Measurements from ENCODE around the gene PTX4.

PTX4 gene

DNA sequence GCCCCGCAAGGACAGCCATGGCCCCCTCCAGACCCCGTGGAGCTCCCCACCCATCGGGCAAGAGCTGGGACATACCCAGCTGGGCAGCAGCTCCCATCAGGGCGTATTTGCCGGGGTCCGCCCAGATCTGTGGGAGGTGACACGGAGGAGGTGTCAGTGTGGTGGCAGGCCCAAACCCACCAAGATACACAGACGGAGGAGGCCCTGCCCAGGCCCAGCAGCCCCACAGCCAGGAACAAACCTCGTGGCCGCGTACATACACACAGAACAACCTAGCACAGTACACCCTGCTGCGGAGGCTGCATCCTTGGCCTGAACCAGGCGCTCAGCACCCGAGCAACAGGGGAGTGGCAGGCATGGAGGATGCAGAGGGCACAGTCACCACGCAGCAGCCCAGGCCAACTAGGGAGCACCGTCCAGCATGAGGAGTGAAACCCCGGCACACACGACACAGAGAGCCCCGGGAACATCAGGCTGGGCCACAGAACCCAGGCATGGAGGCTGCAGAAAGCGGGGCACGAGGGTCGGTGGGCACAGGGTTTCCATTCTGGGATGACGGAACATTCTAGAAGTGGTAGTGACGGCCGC is 39.4 kb downstream of the PTX4 start:
- Histone ChIP-seq H3K36me3 (ENCODE audit: control insufficient read depth in 1 of 2, insufficient read depth in 2 of 2, low read length in 2 of 2) (peaks cover 82 to 85% of the 10 kb centered on the region in 2 experiments), H2BK120ac (ENCODE audit: insufficient read depth, low read length, poor library complexity) (no peak overlapping the region), H3K4me1 (ENCODE audit: control insufficient read depth in 1 of 2, insufficient read depth in 2 of 2, low read length in 2 of 2) (no peaks in the 10 kb centered on the region), H3K4me3 (ENCODE audit: low read depth, low read length) (no peak overlapping the region), H3K79me2 (ENCODE audit: control insufficient read depth, insufficient read depth, low read length, poor library complexity) (no peaks in the 10 kb centered on the region), H3K18ac (ENCODE audit: low read length) (no peak overlapping the region), H4K12ac (ENCODE audit: low read depth, low read length) (no peak overlapping the region), H3K9ac (ENCODE audit: low read length) (no peak overlapping the region), H3K79me1 (ENCODE audit: low read length) (no peaks in the 10 kb centered on the region), H3K14ac (ENCODE audit: low read length) (no peak overlapping the region), H3K23ac (ENCODE audit: low read length) (no peak overlapping the region), H4K8ac (ENCODE audit: low read depth, low read length) (no peak overlapping the region), H3K9me3 (ENCODE audit: insufficient read depth, low read depth, low read length) (peaks cover 6% of the 10 kb centered on the region), H4K91ac (ENCODE audit: low read depth, low read length) (no peak overlapping the region), H2BK12ac (ENCODE audit: low read length) (no peak overlapping the region), H2BK5ac (ENCODE audit: low read depth, low read length, poor library complexity) (no peak overlapping the region), H3K27ac (ENCODE audit: low read depth, low read length) (no peak overlapping the region), H2AK5ac (ENCODE audit: low read length) (no peak overlapping the region), H3K4ac (ENCODE audit: low read depth, low read length) (no peak overlapping the region), H2AFZ (ENCODE audit: insufficient read depth, low read length, poor library complexity) (no peak overlapping the region), H3K27me3 (ENCODE audit: insufficient read depth, low read length) (no peaks in the 10 kb centered on the region), H3K4me2 (ENCODE audit: low read length) (no peak overlapping the region)
- WGBS (ENCODE audit: extremely low coverage, insufficient coverage, insufficient read length), result no CpG with 5 or more reads among the region's 25 CpGs
- DNase-seq, result no peak

DNA sequence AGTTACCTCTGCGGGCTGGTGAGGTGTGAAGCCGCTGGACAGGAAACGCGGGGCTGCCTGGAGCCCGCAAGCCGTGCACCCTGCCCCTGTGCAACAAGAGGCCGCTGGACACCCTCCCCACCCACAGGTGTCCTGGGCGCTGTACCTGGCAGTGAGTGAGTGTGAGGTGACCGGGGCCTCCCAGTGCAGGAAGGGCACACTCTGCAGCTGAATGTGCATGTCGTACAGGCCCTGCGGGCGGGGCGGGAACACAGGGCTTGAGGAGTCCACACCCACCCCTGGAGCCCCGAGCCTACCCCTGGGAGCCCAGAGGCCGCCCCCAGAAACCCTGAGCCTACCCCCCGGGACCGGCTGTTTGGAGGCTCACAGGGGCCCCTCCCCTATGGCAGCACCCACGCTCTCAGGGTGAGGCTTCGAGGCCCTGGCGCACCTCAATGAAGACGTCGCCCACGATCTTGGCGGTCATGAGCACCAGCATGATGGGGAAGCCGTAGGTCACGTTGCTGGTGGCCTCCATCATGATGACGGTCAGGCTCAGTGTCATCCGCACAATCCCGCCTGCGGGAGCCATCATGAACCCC is 40.1 kb downstream of the PTX4 start:
- H3K18ac ChIP-seq (ENCODE audit: low read length), result no peak overlapping the region
- H3K14ac ChIP-seq (ENCODE audit: low read length), result no peak overlapping the region
- H3K27ac ChIP-seq (ENCODE audit: low read depth, low read length), result no peak overlapping the region
- H4K12ac ChIP-seq (ENCODE audit: low read depth, low read length), result no peak overlapping the region
- no peak overlapping the region for H4K91ac ChIP-seq (ENCODE audit: low read depth, low read length)
- H3K23ac ChIP-seq (ENCODE audit: low read length), result no peak overlapping the region
- no peak overlapping the region for H3K4me2 ChIP-seq (ENCODE audit: low read length)
- no peak overlapping the region for H2AK5ac ChIP-seq (ENCODE audit: low read length)
- no peak for DNase-seq
- H3K9ac ChIP-seq (ENCODE audit: low read length), result no peak overlapping the region
- H2AFZ ChIP-seq (ENCODE audit: insufficient read depth, low read length, poor library complexity), result no peak overlapping the region
- H3K4me3 ChIP-seq (ENCODE audit: low read depth, low read length), result no peak overlapping the region
- H3K9me3 ChIP-seq (ENCODE audit: insufficient read depth, low read depth, low read length), result peaks cover 6% of the 10 kb centered on the region
- no peaks in the 10 kb centered on the region for H3K4me1 ChIP-seq (ENCODE audit: control insufficient read depth in 1 of 2, insufficient read depth in 2 of 2, low read length in 2 of 2)
- H4K8ac ChIP-seq (ENCODE audit: low read depth, low read length), result no peak overlapping the region
- no peak overlapping the region for H2BK5ac ChIP-seq (ENCODE audit: low read depth, low read length, poor library complexity)
- no peaks in the 10 kb centered on the region for H3K79me1 ChIP-seq (ENCODE audit: low read length)
- WGBS (ENCODE audit: extremely low coverage, insufficient coverage, insufficient read length), result no CpG with 5 or more reads among the region's 30 CpGs
- H2BK120ac ChIP-seq (ENCODE audit: insufficient read depth, low read length, poor library complexity), result no peak overlapping the region
- H3K36me3 ChIP-seq (ENCODE audit: control insufficient read depth in 1 of 2, insufficient read depth in 2 of 2, low read length in 2 of 2), result peaks cover 75 to 78% of the 10 kb centered on the region in 2 experiments
- no peak overlapping the region for H3K4ac ChIP-seq (ENCODE audit: low read depth, low read length)
- no peak overlapping the region for H2BK12ac ChIP-seq (ENCODE audit: low read length)
- H3K79me2 ChIP-seq (ENCODE audit: control insufficient read depth, insufficient read depth, low read length, poor library complexity), result no peaks in the 10 kb centered on the region
- H3K27me3 ChIP-seq (ENCODE audit: insufficient read depth, low read length), result no peaks in the 10 kb centered on the region

DNA sequence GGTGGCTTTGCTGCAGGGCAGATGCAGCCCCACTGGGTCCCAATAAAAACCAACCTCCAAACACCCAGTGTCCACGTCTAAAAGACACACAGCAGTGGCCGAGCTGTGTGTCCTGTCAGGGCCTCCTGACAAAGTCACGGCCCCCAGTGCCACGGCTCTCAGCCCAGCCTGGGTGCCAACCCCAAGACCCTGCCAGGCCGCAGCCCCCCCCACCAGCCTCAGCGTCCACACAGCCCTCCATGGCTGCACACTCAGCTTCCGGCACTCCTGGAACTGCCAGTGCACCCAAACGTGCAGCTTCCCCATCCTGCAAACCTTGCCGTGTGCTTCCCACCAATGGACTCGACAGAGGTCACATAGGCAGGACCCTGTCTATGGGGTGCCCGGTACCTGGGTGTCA is 40.8 kb downstream of the PTX4 start:
- no peaks in the 10 kb centered on the region for H3K4me1 ChIP-seq (ENCODE audit: control insufficient read depth in 1 of 2, insufficient read depth in 2 of 2, low read length in 2 of 2)
- no peak overlapping the region for H2AFZ ChIP-seq (ENCODE audit: insufficient read depth, low read length, poor library complexity)
- no CpG with 5 or more reads among the region's 11 CpGs for WGBS (ENCODE audit: extremely low coverage, insufficient coverage, insufficient read length)
- no peak overlapping the region for H3K14ac ChIP-seq (ENCODE audit: low read length)
- H4K91ac ChIP-seq (ENCODE audit: low read depth, low read length), result no peak overlapping the region
- H4K8ac ChIP-seq (ENCODE audit: low read depth, low read length), result no peak overlapping the region
- no peak overlapping the region for H3K4me2 ChIP-seq (ENCODE audit: low read length)
- H3K79me1 ChIP-seq (ENCODE audit: low read length), result no peaks in the 10 kb centered on the region
- DNase-seq, result no peak
- H2AK5ac ChIP-seq (ENCODE audit: low read length), result no peak overlapping the region
- no peak overlapping the region for H3K18ac ChIP-seq (ENCODE audit: low read length)
- H3K9me3 ChIP-seq (ENCODE audit: insufficient read depth, low read depth, low read length), result peaks cover 6% of the 10 kb centered on the region
- H4K12ac ChIP-seq (ENCODE audit: low read depth, low read length), result no peak overlapping the region
- H3K36me3 ChIP-seq (ENCODE audit: control insufficient read depth in 1 of 2, insufficient read depth in 2 of 2, low read length in 2 of 2), result peaks cover 70 to 72% of the 10 kb centered on the region in 2 experiments
- no peak overlapping the region for H3K27ac ChIP-seq (ENCODE audit: low read depth, low read length)
- no peak overlapping the region for H3K4me3 ChIP-seq (ENCODE audit: low read depth, low read length)
- H3K27me3 ChIP-seq (ENCODE audit: insufficient read depth, low read length), result no peaks in the 10 kb centered on the region
- H3K23ac ChIP-seq (ENCODE audit: low read length), result no peak overlapping the region
- H3K9ac ChIP-seq (ENCODE audit: low read length), result peak overlapping the region; percentile 34
- H2BK120ac ChIP-seq (ENCODE audit: insufficient read depth, low read length, poor library complexity), result no peak overlapping the region
- H2BK5ac ChIP-seq (ENCODE audit: low read depth, low read length, poor library complexity), result no peak overlapping the region
- no peaks in the 10 kb centered on the region for H3K79me2 ChIP-seq (ENCODE audit: control insufficient read depth, insufficient read depth, low read length, poor library complexity)
- H3K4ac ChIP-seq (ENCODE audit: low read depth, low read length), result no peak overlapping the region
- no peak overlapping the region for H2BK12ac ChIP-seq (ENCODE audit: low read length)

DNA sequence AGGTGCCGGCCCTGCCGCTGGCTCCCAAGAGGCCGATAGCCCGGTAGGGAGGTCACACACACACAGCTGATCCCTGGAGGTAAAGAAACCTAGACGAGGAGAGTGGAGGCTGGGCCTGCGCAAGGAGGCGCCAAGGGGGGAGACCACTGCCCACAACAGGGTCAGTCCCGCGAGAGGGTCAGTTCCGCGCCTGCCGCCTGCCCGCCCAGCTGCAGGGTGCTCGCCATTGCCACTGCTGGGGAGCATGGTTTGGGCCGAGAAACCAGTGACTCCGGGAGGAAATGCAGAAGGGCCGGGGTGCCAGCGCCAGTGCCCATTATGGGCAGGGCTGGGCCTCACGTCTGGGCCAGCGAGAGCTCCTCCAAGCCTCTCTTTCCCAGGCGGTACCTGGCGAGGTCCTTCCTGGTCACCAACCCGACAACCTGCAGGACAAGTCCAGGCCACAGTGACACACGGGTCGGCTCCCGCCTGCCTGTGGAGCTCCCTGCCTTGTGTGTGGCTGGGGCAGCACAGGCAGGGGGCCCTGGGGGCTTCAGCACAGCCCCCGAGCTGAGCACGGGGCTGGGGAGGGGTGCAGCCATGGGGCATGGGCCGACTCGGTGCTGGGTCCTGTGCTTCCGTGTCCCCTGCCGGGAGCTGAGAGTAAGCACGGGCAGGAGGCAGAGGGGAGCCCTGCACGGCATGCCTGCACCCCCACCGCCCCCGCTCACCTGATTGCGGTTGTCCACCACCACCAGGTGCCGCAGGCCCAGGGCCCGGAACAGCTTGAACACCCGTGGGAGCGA is 42.3 kb downstream of the PTX4 start:
- no peak overlapping the region for H4K91ac ChIP-seq (ENCODE audit: low read depth, low read length)

More for the DNA sequence above, 42.3 kb downstream of the PTX4 start:
- no peak for DNase-seq
- Histone ChIP-seq H4K12ac (ENCODE audit: low read depth, low read length) (no peak overlapping the region), H4K8ac (ENCODE audit: low read depth, low read length) (no peak overlapping the region), H3K4ac (ENCODE audit: low read depth, low read length) (no peak overlapping the region), H2AFZ (ENCODE audit: insufficient read depth, low read length, poor library complexity) (no peak overlapping the region), H3K18ac (ENCODE audit: low read length) (no peak overlapping the region), H3K9me3 (ENCODE audit: insufficient read depth, low read depth, low read length) (peaks cover 6% of the 10 kb centered on the region), H3K4me3 (ENCODE audit: low read depth, low read length) (no peak overlapping the region), H3K27ac (ENCODE audit: low read depth, low read length) (no peak overlapping the region), H3K9ac (ENCODE audit: low read length) (no peak overlapping the region), H3K36me3 (ENCODE audit: control insufficient read depth in 1 of 2, insufficient read depth in 2 of 2, low read length in 2 of 2) (peaks cover 57 to 59% of the 10 kb centered on the region in 2 experiments), H3K4me2 (ENCODE audit: low read length) (no peak overlapping the region), H3K79me2 (ENCODE audit: control insufficient read depth, insufficient read depth, low read length, poor library complexity) (no peaks in the 10 kb centered on the region), H2AK5ac (ENCODE audit: low read length) (no peak overlapping the region), H3K79me1 (ENCODE audit: low read length) (no peaks in the 10 kb centered on the region), H2BK120ac (ENCODE audit: insufficient read depth, low read length, poor library complexity) (no peak overlapping the region), H2BK5ac (ENCODE audit: low read depth, low read length, poor library complexity) (no peak overlapping the region), H3K23ac (ENCODE audit: low read length) (no peak overlapping the region), H3K4me1 (ENCODE audit: control insufficient read depth in 1 of 2, insufficient read depth in 2 of 2, low read length in 2 of 2) (no peaks in the 10 kb centered on the region), H3K27me3 (ENCODE audit: insufficient read depth, low read length) (no peaks in the 10 kb centered on the region), H3K14ac (ENCODE audit: low read length) (no peak overlapping the region), H2BK12ac (ENCODE audit: low read length) (no peak overlapping the region)
- no CpG with 5 or more reads among the region's 41 CpGs for WGBS (ENCODE audit: extremely low coverage, insufficient coverage, insufficient read length)

All from trophoblast cell (in vitro differentiated cells and primary cell).